Neural crest cell (in vitro differentiated cells): ENCODE data around the gene ZBTB6. TPM values are rescaled to one million over a fixed set of nuclear protein-coding genes. Genes with fewer than 3 reads are reported as not detected.

Experiments
- DNase-seq: peaks from one replicate; pipeline ENCODE4 v3.0.0; 2021; ENCODE audit warnings: low read depth, mixed read lengths, low spot score
- H3K27ac Mint-ChIP-seq: one replicate; pipeline ENCODE4 v1.8.0; 2021; ENCODE audit warnings: mild to moderate bottlenecking, mixed read lengths; ENCODE audit not compliant: unreplicated experiment
- H3K27me3 Mint-ChIP-seq: 2 replicates; pipeline ENCODE4 v1.8.0; 2021; ENCODE audit warnings: low read depth, mild to moderate bottlenecking, mixed read lengths
- H3K36me3 Mint-ChIP-seq: 2 replicates; pipeline ENCODE4 v1.8.0; 2021; ENCODE audit warnings: low read depth, mild to moderate bottlenecking, mixed read lengths
- H3K4me1 Mint-ChIP-seq: 2 replicates; pipeline ENCODE4 v1.8.0; 2021; ENCODE audit warnings: mixed read lengths
- H3K4me3 Mint-ChIP-seq: one replicate; pipeline ENCODE4 v1.8.0; 2021; ENCODE audit warnings: mild to moderate bottlenecking, mixed read lengths
- H3K9me3 Mint-ChIP-seq: 2 replicates; pipeline ENCODE4 v1.8.0; 2021; ENCODE audit warnings: mixed read lengths
- CTCF ChIP-seq: fragments of 200-600 bp; sonication (generic); conservative IDR thresholded peaks from 2 replicates; pipeline ENCODE4 v1.5.0; 2021; ENCODE audit warnings: antibody characterized with exemption, mild to moderate bottlenecking
- long read RNA-seq: library from polyadenylated mRNA; unstranded; transcript quantifications from one replicate; pipeline ENCODE4 v2.0.0, GENCODE V29; 2020
- total RNA-seq: library from RNA; stranded (reverse); gene quantifications from 2 replicates; pipeline ENCODE4 v1.2.1, GENCODE V29; 2021

ZBTB6 gene
- 8.4 and 9.4 TPM in 2 replicates for total RNA-seq
- long read RNA-seq, full-length matches to known transcripts = 11 of 12 reads
- long read RNA-seq, partial matches to known transcripts = 0 of 12 reads
- long read RNA-seq, other reads (novel, unspliced or antisense) = 1 of 12 reads

- peak within 1 kb of the TSS; percentile 99 for H3K4me3 Mint-ChIP-seq
- TF ChIP-seq CTCF = no peak
- H3K9me3 Mint-ChIP-seq = no peaks in the 10 kb centered on the region
- no peaks in the 10 kb centered on the region for H3K27me3 Mint-ChIP-seq
- peaks cover 4% of the 10 kb centered on the region for H3K36me3 Mint-ChIP-seq
- H3K4me1 Mint-ChIP-seq = peaks cover 21% of the 10 kb centered on the region
- peak; percentile 59 for DNase-seq
- peak within 1 kb of the TSS; percentile 96 for H3K27ac Mint-ChIP-seq
Observed at GRCh38 chr9:122912964-122913673, at the start of gene ZBTB6. Gene ZBTB6, minus strand, starts transcription at chr9:122913323. Its CDS starts 1,251 bp downstream, at chr9:122912072.

- H3K4me1 Mint-ChIP-seq = peaks cover 20% of the 10 kb centered on the region
- H3K36me3 Mint-ChIP-seq = peaks cover 13% of the 10 kb centered on the region
- no peak for DNase-seq
- H3K27me3 Mint-ChIP-seq = no peaks in the 10 kb centered on the region
- TF ChIP-seq CTCF = no peak
- H3K4me3 Mint-ChIP-seq = no peak overlapping the region
- no peak overlapping the region for H3K27ac Mint-ChIP-seq
- H3K9me3 Mint-ChIP-seq = no peaks in the 10 kb centered on the region
Observed at GRCh38 chr9:122961139-122961538, 48.0 kb upstream of the ZBTB6 start.

GRCh38 chr9:122955961-122956360 lies 42.8 kb upstream of the ZBTB6 start:
- no peaks in the 10 kb centered on the region for H3K27me3 Mint-ChIP-seq
- peaks cover 33% of the 10 kb centered on the region for H3K4me1 Mint-ChIP-seq
- no peak for TF ChIP-seq CTCF
- peaks cover 9% of the 10 kb centered on the region for H3K36me3 Mint-ChIP-seq
- DNase-seq = no peak
- H3K4me3 Mint-ChIP-seq = no peak overlapping the region
- no peak overlapping the region for H3K27ac Mint-ChIP-seq
- no peaks in the 10 kb centered on the region for H3K9me3 Mint-ChIP-seq

- no peak overlapping the region for H3K27ac Mint-ChIP-seq
- peaks cover 24% of the 10 kb centered on the region for H3K4me1 Mint-ChIP-seq
- H3K9me3 Mint-ChIP-seq = no peaks in the 10 kb centered on the region
- H3K36me3 Mint-ChIP-seq = no peaks in the 10 kb centered on the region
- TF ChIP-seq CTCF = no peak
- DNase-seq = no peak
- no peak overlapping the region for H3K4me3 Mint-ChIP-seq
- H3K27me3 Mint-ChIP-seq = no peaks in the 10 kb centered on the region
Observed at GRCh38 chr9:122954253-122954691, 41.1 kb upstream of the ZBTB6 start.

- no peak overlapping the region for H3K27ac Mint-ChIP-seq
- no peak overlapping the region for H3K4me3 Mint-ChIP-seq
- no peaks in the 10 kb centered on the region for H3K36me3 Mint-ChIP-seq
- no peak for TF ChIP-seq CTCF
- no peaks in the 10 kb centered on the region for H3K9me3 Mint-ChIP-seq
- peaks cover 40% of the 10 kb centered on the region for H3K4me1 Mint-ChIP-seq
- no peaks in the 10 kb centered on the region for H3K27me3 Mint-ChIP-seq
- no peak for DNase-seq
Observed at GRCh38 chr9:122951056-122951455, 37.9 kb upstream of the ZBTB6 start.
